ENCODE data around the gene RS1.

RS1 gene

GRCh38 chrX:18674417-18674787 is 2.5 kb upstream of the RS1 start:
- H3K4me3 ChIP-seq (ENCODE audit: low read depth, low read length) = peak overlapping the region; percentile 55
- DNase-seq (ENCODE audit: low read depth) = no peak
- no peak for TF ChIP-seq CTCF (IDR thresholded peaks at IDR 0.05; ENCODE audit: insufficient read depth, low read depth, low read length, missing control alignments)

DNA sequence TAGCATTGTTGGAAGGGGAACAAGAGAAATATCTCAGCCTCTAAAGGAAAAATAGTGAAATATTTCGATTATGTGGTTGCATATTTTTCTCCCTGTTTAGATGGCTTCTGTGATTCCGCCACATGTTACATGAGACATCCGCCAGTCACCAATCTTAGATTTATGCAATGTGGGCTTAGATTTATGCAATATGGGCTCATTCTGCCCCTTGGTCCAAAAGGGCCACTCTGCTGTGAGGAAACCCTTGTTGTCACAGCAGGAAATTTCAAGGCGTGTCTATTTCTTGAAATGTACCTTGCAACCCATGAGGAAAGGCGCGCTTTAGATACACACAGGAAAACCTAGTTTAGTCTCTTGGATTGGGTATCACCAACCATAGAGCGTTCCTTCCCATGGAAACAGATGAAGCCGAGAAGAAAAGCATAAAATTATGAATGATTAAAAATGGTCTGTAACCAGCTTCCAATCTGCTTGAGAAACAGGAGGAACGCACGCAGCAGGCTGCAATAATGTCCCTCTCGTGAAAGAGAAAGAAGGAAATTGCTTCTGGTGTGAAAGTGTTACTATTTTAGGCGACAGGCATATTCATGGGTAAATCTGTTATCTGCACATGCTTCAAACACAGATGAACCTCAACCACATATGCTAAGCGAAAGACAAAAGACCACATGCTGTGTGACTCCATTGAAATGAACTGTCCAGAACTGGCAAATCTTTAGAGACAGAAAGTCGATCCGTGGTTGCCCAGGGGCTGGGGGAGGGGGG is 3.7 kb downstream of the RS1 start:
- TF ChIP-seq CTCF (IDR thresholded peaks at IDR 0.05; ENCODE audit: insufficient read depth, low read depth, low read length, missing control alignments) = no peak
- peak; percentile 48 for DNase-seq (ENCODE audit: low read depth)
- no peak overlapping the region for H3K4me3 ChIP-seq (ENCODE audit: low read depth, low read length)

DNA sequence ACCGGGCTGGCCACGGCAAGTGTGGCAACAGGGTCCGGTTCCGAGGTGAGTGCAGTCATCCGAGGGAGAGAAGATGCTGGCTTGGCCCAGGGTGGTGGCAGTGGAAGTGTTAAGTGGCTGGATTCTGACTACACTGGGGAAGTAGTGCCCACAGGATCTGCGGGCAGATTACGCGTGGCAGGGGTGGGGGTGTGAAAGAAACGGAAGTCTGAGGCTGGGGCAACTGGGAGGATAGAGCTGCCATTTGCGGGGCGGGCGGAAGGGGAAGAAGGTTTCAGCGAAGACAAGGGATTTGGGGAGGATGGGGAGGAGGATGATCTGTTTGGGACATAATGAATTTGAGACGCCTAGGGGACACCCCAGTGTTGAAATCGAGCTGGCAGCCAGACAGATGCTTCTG is 5.3 kb downstream of the RS1 start:
- DNase-seq (ENCODE audit: low read depth) = no peak
- no peak overlapping the region for H3K4me3 ChIP-seq (ENCODE audit: low read depth, low read length)
- TF ChIP-seq CTCF (IDR thresholded peaks at IDR 0.05; ENCODE audit: insufficient read depth, low read depth, low read length, missing control alignments) = no peak

- DNase-seq (ENCODE audit: low read depth) = no peak
- no peak for TF ChIP-seq CTCF (IDR thresholded peaks at IDR 0.05; ENCODE audit: insufficient read depth, low read depth, low read length, missing control alignments)
- H3K4me3 ChIP-seq (ENCODE audit: low read depth, low read length) = no peak overlapping the region
Measured at GRCh38 chrX:18664947-18665346, 7.0 kb downstream of the RS1 start.

- no peak overlapping the region for H3K4me3 ChIP-seq (ENCODE audit: low read depth, low read length)
- no peak for TF ChIP-seq CTCF (IDR thresholded peaks at IDR 0.05; ENCODE audit: insufficient read depth, low read depth, low read length, missing control alignments)
- DNase-seq (ENCODE audit: low read depth) = no peak
Measured at GRCh38 chrX:18661273-18661672, 10.6 kb downstream of the RS1 start.

- no peak for DNase-seq (ENCODE audit: low read depth)
- no peak overlapping the region for H3K4me3 ChIP-seq (ENCODE audit: low read depth, low read length)
- no peak for TF ChIP-seq CTCF (IDR thresholded peaks at IDR 0.05; ENCODE audit: insufficient read depth, low read depth, low read length, missing control alignments)
Measured at GRCh38 chrX:18654875-18655836, 16.8 kb downstream of the RS1 start.
